NCI-H345 treated with DMSO at 0.1 percent for 48 hours (cell line): ENCODE data around the gene TMEM121.
"Not testable (repeated sequence)": the region's sequence is repeated elsewhere in the genome, so short reads cannot be mapped to it uniquely, and the experiment has no call there.

ENCODE experiments used
- DNase-seq: peaks from one replicate; lab custom pipeline; 2025; ENCODE audit not compliant: unreplicated experiment; lab: John Stamatoyannopoulos, UW

The TMEM121 gene

DNA sequence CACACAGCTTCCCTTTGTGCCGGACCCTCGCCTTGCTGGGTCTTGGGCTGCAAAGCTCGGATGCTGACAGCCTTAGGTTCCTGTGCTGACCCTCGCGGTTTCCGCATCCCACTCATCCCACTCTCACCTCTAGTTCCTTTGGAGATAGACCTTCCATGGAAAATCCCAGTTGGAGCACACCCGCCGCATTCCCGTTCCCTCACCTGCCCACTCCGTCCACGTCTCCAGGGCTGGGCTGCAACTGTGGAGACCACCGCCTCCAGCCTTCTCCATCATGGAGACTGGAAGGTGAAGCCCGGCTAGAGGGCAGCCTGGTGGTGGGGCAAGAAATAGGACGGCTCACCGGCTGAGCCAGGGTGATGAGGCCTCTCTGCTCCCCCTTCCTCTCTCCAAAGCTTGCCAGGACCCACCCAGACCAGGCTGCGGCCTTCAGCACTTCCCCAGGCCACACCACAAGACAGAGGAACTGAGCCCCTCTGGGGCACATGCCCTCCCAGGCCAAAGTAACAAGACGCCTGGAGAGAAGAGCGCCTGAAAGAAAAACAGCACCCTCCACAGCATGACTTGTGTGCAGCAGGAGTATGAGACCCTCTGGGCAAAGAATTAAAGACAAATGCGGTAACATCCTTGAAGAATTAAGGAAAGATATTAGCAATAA is 15.0 kb downstream of the TMEM121 start:
- DNase-seq, result no peak

DNA sequence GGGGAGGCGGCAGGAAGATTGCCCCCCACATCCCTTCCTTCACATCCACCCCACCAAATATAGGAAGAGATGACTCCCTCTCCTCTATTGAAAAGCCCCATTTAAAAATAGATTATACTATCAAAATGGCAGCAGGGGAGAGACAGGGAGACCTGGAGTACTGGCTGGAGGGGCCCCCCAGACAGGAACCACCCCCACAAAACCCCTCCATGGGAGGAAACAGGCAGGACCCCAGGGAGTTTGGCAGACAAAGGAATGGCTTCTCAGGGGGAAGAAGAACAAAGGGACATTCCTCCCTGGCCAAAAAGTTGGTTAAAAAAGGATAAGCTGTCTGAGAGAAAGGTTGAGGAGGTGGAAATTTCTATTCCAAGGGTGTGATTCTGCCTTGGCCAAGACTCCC is 19.3 kb downstream of the TMEM121 start:
- DNase-seq, result not testable (repeated sequence)

DNA sequence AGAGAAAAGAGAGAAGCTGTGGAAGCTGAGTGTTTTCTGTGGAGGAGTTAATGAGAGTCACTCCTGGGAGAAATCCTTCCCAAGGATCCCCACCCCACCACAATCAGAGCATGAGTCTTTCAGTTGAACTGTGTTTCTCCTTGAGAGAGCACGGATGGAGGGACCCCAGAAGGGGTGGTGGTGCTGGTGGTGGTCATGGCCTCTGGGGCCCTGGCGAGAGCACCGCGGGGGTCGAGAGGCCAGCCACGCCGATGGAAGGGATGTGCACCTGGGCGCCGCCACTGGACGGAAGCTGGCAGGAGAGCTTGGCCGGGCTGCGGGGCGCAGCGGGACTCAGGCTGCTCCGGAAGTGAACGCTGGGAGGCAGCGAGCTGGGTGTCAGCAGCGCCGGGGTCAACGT is 20.0 kb downstream of the TMEM121 start:
- not testable (repeated sequence) for DNase-seq

DNA sequence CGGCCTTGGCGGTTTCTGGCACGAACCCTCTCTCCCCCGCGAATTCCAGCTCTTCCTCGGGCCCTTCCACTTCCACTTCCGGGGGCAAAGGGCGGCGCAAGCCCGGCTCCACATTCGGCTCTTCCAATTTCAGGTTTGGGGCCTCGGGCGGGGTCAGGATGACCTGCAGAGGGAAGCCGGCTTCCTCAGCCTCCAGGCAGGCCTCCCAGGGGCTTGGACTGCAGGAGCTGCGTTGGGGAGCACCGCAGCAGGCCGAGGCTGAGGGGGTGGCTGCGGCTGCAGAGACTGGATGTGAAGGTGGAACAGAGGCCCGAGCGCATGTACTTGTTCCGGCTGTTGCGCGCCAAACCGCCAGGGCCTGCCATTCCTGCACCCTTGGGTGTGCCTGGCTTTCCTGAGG is 20.7 kb downstream of the TMEM121 start:
- DNase-seq, result not testable (repeated sequence)

DNA sequence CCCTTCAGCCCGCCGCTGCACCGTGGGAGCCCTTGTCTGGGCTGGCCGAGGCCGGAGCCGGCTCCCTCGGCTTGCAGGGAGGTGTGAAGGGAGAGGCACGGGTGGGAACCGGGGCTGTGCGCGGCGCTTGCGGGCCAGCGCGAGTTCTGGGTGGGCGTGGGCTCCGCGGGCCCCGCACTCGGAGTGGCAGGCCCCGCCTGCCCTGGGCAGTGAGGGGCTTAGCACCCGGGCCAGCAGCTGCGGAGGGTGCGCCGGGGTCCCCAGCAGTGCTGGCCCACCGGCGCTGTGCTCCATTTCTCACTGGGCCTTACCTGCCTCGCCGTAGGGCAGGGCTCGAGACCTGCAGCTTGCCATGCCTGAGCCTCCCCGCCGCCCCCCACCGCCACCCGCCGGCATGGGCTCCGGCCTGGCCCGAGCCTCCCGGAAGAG is 21.4 kb downstream of the TMEM121 start:
- no peak for DNase-seq

DNA sequence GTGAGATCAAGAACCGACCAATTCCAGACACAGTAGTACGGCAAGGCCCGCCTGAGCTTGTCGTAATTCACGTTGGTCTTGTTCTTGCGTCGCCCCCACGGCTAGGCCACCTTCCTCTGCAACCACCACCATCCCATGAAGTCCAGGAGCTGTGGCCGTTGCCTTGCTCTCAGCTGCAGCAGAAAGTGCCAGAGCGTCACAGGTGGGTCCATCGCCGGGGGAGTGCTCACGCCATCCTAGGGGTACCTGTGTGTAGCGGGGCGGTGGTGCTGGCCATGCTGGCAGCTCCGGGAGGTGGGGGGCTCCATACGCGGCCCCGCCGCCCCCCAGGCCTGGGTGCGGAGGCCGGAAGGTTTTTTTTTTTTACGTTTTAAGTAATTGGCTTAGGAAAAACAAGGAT is 23.1 kb downstream of the TMEM121 start:
- no peak for DNase-seq

DNA sequence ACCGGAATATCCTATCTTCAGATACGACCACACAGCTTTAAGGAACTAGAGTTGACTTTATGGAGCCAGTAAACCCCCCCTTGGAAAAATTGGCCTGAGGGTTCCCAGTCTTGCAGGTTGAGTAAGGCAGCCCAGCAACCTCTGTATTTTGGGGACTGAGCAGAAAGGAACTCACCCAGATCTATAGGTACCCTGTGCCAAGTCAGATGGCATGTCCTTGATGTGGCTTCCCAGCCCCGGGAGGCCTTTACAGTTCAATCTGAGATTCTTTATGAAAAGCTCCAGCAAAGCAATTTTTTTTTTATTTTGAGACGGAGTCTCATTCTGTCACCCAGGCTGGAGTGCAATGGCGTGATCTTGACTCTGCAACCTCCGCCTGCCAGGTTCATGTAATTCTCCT is 27.6 kb downstream of the TMEM121 start:
- no peak for DNase-seq

DNA sequence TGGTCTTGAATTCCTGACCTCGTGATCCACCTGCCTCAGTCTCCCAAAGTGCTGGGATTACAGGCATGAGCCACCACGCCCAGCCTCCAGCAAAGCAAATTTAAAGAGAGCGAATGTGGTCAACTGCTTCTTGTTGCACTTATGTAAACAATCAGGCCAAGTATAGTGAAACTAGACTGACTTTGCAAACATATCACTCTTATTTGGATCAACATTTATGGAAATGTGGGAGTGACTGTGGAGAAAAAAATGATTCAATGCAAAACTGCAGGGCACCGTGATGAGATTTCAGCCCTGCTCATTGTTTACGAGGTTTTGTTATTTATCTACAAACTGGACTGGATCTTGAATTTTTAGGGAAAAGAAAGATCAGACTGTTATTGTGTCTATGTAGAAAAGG is 28.1 kb downstream of the TMEM121 start:
- DNase-seq, result no peak

DNA sequence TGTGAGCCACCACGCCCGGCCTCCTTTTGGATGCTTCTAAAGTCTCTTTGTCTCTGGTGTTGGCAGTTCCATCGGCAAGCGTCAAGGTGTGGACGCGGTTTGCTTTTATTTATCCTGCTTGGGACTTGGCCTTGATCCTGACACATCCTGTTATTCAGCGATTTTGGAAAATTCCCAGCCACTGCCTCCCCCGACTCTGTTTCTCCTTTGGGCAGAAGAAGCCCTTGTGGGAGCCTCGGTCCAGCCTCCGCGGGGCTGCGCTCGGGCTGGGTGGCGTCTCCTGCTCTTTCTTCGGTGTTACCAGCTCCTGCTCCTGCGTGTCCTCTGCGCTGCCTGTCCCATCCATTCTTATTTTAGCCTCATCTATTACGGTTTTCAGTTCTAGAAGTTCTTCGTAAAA is 31.3 kb downstream of the TMEM121 start:
- DNase-seq, result not testable (repeated sequence)

DNA sequence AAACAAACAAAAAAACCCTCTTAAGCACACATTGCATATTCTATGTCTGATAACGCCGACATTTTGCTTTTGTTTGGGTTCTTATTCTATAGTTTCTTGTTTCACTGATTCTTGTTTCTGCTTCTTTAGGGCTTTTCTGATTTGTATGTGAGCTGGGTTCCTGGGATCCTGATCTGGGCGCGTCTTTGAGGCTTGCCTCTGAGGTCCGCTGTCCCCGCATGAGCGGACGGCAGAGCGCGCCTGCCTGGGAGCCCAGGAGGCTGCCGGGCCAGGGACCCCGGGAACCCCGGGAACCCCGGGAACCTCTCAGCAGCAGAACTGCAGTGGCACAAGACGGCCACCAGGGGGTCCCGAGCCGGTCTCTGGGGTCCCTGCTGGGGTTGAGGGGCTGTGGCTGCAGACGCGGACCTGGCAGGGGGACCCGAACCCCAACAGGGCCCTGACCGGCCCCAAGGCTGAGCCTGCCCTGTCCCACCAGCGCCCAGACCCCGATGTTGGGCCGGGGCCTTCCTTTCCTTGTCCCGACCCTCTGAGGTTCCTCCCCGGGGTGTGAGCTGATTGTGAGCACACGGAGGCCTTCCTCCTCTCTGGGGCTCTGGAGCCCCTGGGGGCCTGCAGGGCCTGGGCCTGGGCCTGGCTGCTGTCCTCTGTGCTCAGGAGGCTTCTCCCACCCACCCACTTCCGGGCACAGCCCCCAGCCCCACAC is 32.2 kb downstream of the TMEM121 start:
- DNase-seq, result not testable (repeated sequence)

DNA sequence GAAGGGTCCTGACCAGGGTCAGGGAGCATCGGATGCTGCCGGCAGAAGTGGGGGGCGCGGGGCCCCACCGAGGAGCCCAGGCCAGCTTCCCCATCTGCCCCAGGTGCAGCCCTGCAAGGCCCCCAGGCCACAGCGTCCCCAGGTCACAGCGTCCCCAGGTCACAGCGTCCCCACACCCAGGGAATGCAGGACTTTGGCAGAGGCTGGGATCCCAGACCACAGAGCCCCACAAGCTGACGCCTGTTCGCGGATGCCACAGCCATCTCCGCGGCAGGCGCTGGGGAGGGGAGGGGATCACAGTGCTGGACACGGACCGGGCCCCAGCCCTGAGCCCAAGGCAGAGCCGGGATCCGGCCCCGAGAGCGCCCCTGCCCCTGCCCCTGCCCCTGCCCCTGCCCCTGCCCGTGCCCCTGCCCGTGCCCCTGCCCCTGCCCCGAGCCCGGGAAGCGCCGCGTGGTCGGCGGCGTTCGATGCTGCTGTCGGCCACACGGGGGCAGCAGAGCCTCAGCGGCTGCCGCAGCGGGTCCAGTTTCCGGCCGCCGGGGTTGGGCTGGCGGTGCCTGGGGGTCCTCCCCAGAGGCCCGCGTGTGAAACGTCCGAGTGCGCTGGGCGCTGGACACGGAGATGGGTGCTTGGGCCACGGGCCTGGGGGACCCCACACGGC is 33.1 kb downstream of the TMEM121 start:
- not testable (repeated sequence) for DNase-seq

DNA sequence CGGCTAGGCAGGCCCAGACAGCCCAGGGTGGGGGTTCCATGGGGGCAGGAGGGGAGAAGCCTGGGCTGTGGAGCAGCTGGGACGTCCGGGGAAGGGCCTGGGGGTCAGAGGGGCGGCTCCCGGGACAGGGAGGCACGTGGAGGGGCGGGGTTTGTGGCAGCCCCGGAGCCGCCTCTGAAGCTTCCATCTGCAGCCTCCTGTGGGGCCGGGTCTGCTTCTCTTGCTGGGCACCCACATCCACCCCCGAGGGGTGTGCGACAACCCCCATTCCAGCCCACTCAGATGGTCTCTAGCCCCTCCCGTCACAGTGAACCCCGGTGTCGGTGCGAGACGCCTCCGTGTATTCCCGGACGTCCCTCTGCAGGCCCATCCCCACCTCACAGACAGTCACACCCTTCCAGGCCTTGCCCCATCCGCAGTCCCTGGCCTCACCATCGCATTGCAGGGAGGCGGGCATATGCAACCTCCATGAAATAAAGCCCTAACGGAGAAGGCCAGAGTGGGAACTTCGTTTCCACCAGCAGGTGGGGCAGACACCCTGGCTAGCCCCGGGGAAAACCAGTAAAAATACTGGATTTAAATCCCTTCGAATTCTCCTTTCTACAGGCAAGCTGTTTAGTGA is 33.8 kb downstream of the TMEM121 start:
- not testable (repeated sequence) for DNase-seq

DNA sequence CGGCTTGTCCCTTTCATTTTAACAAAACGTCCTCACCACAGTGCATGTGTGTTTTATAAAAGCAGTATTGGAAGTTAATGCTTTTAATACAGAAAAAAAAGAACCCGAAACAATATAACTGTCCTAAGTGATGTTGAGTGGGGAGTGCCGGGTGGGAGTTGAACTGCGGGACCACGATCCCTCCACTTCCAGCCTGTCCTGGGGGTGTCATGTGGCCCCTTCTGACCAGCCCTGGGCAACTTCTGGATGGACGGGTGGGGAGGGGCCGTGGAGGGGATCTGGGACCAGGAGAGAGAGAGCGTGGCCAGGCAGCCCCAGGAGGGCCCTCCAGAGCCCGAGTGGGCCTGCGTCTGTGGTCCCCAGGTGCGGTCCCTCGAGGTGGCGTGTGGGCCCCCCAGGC is 35.0 kb downstream of the TMEM121 start:
- DNase-seq, result not testable (repeated sequence)

DNA sequence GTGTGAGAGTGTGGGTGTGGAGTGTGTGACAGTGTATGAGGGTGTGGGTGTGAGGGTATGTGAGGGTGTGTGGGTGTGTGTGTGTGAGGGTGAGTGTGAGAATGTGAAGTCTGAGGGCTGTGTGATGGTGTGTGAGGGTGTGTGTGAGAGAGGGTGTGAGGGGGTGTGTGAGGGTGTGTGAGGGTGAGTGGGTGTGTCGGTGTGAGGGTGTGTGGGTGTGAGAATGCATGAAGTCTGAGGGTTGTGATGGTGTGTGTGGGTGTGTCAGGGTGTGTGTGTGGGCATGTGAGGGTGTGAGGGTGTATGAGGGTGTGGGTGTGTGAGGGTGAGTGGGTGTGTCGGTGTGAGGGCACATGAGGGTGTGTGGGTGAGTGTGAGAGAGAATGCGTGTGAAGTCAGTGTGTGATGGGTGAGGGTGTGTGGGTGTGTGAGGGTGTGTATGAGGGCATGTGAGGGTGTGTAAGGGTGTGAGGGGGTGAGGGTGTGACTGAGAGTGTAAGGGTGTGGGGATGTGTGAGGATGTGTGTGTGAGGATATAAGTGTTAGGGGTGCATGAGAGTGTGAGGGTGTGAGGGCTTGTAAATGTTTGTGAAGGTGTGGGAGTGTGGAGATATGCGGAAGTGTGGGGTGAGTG is 36.4 kb downstream of the TMEM121 start:
- DNase-seq, result no peak

DNA sequence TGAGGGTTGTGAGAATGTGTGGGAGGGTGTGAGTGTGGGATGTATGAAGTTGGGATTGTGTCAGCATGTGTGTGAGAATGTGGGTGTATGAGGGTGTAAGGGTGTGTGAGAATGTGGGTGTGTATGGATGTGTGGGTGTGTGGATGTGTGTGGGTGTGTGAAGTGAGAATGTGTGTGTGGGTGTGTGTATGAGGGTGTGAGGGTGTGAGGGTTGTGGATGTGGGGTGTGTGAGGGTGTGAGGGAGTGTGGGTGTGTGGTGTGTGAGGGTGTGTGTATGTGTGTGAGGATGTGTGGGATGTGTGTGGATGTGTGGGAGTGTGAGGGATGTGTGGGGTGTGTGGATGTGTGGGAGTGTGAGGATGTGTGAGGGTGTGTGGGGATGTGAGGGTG is 37.0 kb downstream of the TMEM121 start:
- DNase-seq, result no peak

DNA sequence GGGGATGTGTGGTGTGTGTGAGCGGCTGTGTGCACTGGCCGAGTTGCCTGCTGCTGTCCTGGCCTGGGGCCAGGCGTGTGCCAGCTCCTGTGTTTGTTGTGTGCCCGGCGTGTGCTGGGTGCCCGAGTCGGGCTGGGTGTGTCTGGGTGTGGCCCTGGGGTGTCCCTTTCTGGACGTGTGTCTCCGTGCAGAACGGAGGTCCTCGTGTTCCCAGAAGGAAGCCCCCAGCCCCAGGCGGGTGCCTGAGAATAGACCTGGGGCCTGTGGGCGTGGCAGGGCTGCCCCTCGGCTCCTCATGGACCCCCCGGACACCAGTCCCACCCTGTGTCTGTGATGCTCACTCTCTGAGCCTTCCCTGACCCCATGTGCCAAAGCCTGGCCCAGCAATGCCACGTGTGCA is 38.2 kb downstream of the TMEM121 start:
- DNase-seq, result not testable (repeated sequence)

DNA sequence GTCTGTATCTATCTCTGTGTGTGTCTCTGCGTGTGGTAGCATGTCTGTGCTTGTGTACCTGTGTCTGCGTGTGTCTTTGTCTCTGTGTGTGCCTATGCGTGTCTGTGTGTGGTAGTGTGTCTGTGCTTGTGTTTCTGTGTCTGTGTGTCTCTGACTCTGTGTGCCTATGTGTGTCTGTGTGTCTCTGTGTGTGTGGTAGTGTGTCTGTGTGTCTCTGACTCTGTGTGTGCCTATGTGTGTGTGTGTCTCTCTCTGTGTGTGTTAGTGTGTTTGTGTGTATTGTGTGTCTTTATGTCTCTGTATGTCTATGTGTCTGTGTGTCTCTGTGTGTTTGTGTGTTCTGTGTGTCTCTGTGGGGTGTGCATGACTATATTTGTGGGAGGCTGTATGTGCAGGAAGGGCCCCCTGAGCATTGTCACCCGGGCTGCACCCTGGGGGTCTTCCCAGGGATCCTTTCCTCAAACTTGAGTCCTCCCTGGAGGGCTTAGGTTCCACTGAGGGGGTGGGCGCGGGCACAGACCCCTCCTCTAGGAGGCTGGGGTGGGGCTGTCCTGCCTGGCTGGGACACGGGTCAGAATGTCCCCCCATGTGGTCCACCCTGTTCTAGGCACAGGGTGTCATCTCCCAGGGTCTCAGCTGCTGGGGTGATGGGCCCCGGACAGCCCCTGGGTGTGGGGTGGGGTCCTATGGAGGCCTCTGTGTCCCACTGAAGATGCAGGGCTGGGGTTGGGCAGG is 39.0 kb downstream of the TMEM121 start:
- not testable (repeated sequence) for DNase-seq

DNA sequence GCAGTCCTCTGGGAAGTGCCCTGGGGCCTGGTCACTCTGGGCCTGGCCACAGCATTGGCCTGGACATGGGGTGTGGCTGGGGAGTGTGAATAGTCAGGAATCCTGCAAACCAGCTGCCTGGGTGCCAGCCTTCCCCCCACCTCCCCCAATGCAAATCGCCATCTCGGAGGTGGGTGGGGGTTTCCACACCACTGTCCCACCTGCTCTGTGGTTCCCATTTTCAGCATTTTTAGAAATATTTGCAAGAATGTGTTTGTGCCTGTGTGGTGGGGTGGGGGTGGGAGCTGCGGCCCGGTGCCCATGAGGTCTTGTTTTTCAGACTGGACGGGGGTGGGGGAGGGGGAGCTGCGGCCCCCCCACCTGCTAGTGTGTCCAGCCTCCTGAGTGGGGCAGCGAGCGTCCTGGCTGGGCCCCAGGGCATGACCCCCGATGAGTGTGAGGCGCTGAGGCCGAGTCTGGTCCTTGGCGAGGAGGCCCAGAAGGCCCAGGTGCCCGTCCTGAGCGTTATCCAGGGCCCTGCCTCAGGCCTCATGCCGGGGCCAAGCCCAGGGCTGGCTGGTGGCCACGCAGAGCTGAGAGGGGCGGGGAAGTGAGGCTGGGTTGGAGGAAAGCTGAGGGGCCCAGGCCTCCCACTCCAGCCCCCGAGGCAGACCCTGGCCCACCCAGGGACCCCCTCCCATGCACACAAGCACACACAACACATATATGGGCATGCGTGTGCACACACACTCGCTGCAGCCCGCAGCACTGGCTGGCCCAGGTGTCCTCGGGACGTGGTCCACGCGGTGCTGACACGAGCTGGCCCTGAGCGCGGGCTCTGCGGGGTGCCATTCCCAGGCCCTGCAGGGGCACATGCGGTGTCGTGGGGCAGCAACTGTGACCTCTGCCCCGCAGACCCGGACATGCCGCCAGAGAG is 40.1 kb downstream of the TMEM121 start:
- DNase-seq, result not testable (repeated sequence)
